ENCODE measurements around the gene C1R. TPM values are rescaled to one million over a fixed set of nuclear protein-coding genes. Genes with fewer than 3 reads are reported as not detected.

The C1R gene
- total RNA-seq, 1 donor from 2014 or later, result 0.78 TPM

DNA sequence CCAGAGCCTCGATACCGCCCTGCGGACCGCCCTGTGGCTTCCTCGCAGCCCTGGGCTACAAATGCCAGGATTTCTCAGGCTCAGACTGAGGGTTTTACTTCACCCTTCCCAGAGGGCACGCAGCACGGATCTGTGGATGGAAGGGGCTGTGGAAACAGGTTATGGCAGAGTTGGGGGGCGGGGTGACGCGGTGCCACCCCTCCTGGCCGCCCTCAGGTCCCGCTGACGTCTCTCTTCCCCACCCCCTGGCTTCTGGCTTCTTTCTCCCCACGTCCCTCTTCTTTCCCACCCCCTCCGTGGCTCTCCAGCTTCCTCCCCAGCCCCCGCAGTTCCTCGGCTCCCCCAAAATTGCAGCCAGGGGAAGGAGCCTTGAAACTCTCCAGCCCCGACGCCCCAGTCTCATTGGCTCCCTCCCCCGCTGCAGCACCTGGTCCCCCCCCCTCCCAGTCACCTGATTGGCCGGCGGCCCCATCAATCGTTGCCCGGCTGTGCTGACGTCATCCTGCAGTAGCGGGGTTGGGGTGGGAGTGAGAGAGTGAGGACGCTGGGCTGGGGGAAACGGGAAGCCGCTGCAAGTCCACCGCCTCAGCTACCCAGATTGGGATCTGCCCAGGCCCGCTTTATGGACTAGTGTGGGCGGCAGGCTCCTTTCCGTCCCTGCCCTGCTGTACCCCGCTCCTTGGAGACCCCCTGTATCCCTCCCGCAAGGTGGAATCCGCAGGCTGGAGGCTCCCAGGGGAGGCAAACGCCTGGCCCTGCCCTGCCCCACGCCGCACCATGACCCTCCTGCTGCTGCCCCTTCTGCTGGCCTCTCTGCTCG lies 37.8 kb upstream of the C1R start, which contains the start of gene CLSTN3:
TSS of gene CLSTN3 (plus strand) at position 500 of the 820 bp plus-strand sequence. CDS start at position 778, 278 bp downstream.
- intact Hi-C loops (cut with micrococcal nuclease), result loop anchor here (1.0 to 2.0 kb wide), 4 partner anchors 14 to 59 kb away; partner anchors contain the start of genes C1RL and PEX5
- Mint-ChIP-seq H3K4me1 (peaks cover 24% of the 10 kb centered on the region), H3K36me3 (ENCODE audit: low read depth) (peaks cover 7% of the 10 kb centered on the region), H3K27ac (peak within 1 kb of the TSS; percentile 80), H3K9me3 (no peaks in the 10 kb centered on the region), H3K27me3 (no peaks in the 10 kb centered on the region), H3K4me3 (peak within 1 kb of the TSS; percentile 93)
- CTCF ChIA-PET, result no interaction called here
- peak; percentile 89 for ATAC-seq (ENCODE audit: low read depth)
- POLR2A ChIA-PET, result interaction anchor here (1.4 kb wide), 1 partner anchor 170 kb away, joined by 4 read pairs; no protein-coding TSS in a partner anchor
- peak; percentile 77 for DNase-seq
- no peak for TF ChIP-seq CTCF (IDR thresholded peaks at IDR 0.05)

DNA sequence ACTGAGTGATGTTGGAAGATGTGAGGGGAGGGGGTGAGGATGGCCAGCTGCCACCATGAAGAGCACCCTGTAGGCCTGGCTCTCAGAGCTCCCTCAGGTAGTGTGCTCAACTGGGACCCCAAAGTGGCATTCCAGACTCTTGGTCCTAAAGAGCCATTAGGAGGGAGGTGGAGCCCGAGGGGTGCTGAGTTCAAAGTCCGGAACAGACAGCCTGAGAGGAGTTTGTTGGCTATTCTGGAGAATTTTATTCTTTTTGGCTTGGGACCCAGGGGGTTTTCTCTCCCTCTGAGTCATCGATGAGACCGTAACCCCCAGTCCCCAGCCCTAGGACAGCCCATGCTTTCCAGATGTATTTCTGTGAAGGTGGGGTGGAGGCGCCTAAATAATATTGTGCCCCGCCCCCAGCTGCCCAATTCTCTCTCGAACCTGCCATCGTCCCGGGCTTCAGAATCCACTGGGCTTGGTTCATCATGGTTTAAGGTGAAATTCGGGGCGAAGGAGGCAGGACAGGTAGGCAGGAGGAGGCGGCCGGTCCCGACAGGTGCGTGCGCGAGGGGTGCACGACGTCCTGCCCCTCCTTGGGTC lies 37.1 kb upstream of the C1R start:
- intact Hi-C loops (cut with micrococcal nuclease), result no loop called here
- ChIA-PET CTCF (no interaction called here), POLR2A (interaction anchor here (0.6 to 1.4 kb wide), 2 partner anchors 170 to 253 kb away, joined by 4 to 5 read pairs; no protein-coding TSS in a partner anchor)
- Mint-ChIP-seq H3K4me1 (peaks cover 24% of the 10 kb centered on the region), H3K4me3 (peak overlapping the region; percentile 93), H3K27me3 (no peaks in the 10 kb centered on the region), H3K9me3 (no peaks in the 10 kb centered on the region), H3K27ac (no peak overlapping the region), H3K36me3 (ENCODE audit: low read depth) (peaks cover 6% of the 10 kb centered on the region)
- peak; percentile 4 for ATAC-seq (ENCODE audit: low read depth)
- no peak for DNase-seq
- no peak for TF ChIP-seq CTCF (IDR thresholded peaks at IDR 0.05)

DNA sequence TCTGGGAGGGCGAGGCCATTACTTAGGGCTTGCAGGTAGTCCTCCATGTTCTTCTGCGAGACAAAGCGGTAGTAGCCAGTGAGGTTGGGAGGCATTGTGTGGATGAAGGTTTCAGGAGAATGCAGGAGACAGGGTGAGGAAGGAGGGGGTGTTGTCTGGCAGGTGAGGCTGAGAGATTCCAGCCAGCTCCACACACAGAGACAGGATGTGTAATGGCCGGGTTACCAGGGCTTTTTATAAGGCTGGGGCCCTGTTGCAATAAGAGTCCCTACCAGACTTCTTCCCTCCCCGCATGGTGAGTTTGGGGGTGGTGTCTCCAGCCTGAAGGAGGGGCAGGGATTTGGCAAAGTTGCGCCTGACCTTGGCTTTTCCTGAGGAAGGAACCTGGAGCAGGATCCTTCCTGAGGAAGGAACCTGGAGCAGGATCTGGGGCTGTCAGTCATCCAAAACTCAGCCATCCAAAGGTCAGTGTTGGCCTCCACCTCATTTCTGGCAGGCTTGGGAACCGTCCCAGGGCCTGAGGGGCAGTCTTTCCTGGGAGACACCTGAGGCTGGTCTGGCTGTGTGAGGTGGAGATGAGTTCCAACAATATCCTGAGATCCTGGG lies 36.5 kb upstream of the C1R start, which contains the start of gene RBP5:
TSS of gene RBP5 (minus strand) at position 209 of the 606 bp plus-strand sequence. CDS start at position 95, 114 bp downstream.
- ATAC-seq (ENCODE audit: low read depth) (no peak), DNase-seq (no peak)
- Mint-ChIP-seq H3K27ac (peak within 1 kb of the TSS; percentile 80), H3K4me1 (peaks cover 24% of the 10 kb centered on the region), H3K9me3 (no peaks in the 10 kb centered on the region), H3K4me3 (peak within 1 kb of the TSS; percentile 93), H3K36me3 (ENCODE audit: low read depth) (peaks cover 6% of the 10 kb centered on the region), H3K27me3 (no peaks in the 10 kb centered on the region)
- TF ChIP-seq CTCF (IDR thresholded peaks at IDR 0.05), result no peak
- ChIA-PET POLR2A (interaction anchor here (0.6 kb wide), 1 partner anchor 253 kb away, joined by 5 read pairs; no protein-coding TSS in a partner anchor), CTCF (no interaction called here)
- intact Hi-C loops (cut with micrococcal nuclease), result no loop called here

GRCh38 chr12:7127916-7128626 lies 35.8 kb upstream of the C1R start:
- POLR2A ChIA-PET, result no interaction called here
- Mint-ChIP-seq H3K36me3 (ENCODE audit: low read depth) (peaks cover 6% of the 10 kb centered on the region), H3K4me3 (peak overlapping the region; percentile 93), H3K4me1 (peaks cover 24% of the 10 kb centered on the region), H3K9me3 (no peaks in the 10 kb centered on the region), H3K27ac (no peak overlapping the region), H3K27me3 (no peaks in the 10 kb centered on the region)
- intact Hi-C loops (cut with micrococcal nuclease), result no loop called here
- TF ChIP-seq CTCF (IDR thresholded peaks at IDR 0.05), result no peak
- CTCF ChIA-PET, result no interaction called here
- ATAC-seq (ENCODE audit: low read depth), result no peak
- no peak for DNase-seq

Measured in activated B cell treated with CpG ODN at 0.5 μM for 24 hours (primary cell).